GM23338 (cell line): ENCODE results near the gene PHRF1.

Source experiments
- CREB1 ChIP-seq: fragments of 250-450 bp; sonication (Bioruptor Pico); IDR thresholded peaks from 2 replicates; pipeline ENCODE4 v1.5.0; 2020; ENCODE audit warnings: low read depth, mild to moderate bottlenecking, moderate library complexity
- POLR2AphosphoS5 ChIP-seq: IDR thresholded peaks from 2 replicates; pipeline ENCODE4 v1.6.1; 2016; ENCODE audit warnings: antibody characterized with exemption, low read depth
- TF ChIP-seq, protein P1 (sequence below), 2 experiments: fragments of 200-600 bp in 1 of 2; sonication (generic) in 1 of 2; conservative IDR thresholded peaks; 2 replicates each; pipeline versions ENCODE4 v1.5.1 to v1.6.1; 2016 to 2017; ENCODE audit warnings: antibody characterized with exemption in 2 of 2, low read depth in 2 of 2, mild to moderate bottlenecking in 2 of 2, moderate library complexity in 1 of 2

DNA sequence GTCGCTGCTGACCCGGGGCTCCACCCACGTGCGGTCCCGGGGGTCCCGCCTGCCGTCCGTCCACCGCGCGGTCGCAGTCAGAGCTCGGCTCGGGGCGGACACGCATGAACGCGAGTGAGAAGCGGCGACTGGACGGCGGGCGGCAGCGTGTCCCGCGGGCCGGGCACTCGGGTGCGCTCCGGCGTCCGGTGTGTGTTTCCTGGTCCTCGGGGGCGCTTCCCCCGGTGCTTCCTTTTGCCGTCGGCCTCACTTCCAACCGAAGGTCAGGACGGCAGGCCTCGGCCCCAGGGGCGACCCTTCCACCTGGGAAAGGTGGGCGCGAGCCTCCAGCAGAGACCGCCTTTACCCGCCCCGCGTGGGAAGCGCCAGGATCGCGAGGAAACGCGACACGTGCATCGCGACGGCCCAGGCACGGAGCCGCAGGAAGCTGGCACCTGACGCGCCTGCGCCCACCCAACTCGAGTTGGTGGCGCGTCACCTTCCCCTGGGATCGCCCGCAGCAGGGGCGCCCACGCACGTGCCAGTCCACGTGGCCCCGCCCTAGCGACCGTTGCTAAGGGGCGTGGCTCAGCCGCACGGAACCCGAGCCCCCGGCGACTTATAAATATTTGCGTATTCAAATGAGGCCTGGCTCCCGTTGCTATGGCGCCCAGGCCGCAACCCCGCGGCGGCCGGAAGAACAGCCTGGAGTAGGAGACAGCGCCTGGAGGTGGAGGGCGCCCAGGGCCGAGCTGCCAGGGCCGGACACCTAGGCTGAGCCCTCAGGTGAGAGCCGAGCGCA, 39.2 kb upstream of the PHRF1 start, which contains the start of gene LRRC56:
- TF ChIP-seq POLR2AphosphoS5 (peak; percentile 28; the same call in 1 of the 2 replicates), CREB1 (CRISPR knock-in tag) (0 out of 2 replicates have a peak, but pooled peaks have one; percentile 5)
- TF ChIP-seq, protein P1, sequence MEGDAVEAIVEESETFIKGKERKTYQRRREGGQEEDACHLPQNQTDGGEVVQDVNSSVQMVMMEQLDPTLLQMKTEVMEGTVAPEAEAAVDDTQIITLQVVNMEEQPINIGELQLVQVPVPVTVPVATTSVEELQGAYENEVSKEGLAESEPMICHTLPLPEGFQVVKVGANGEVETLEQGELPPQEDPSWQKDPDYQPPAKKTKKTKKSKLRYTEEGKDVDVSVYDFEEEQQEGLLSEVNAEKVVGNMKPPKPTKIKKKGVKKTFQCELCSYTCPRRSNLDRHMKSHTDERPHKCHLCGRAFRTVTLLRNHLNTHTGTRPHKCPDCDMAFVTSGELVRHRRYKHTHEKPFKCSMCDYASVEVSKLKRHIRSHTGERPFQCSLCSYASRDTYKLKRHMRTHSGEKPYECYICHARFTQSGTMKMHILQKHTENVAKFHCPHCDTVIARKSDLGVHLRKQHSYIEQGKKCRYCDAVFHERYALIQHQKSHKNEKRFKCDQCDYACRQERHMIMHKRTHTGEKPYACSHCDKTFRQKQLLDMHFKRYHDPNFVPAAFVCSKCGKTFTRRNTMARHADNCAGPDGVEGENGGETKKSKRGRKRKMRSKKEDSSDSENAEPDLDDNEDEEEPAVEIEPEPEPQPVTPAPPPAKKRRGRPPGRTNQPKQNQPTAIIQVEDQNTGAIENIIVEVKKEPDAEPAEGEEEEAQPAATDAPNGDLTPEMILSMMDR (conservative IDR thresholded peaks at IDR 0.05; ENCODE audit: low read depth in 2 of 2): 0 out of 4 replicates have a peak, but pooled peaks of 1 of the 2 experiments have one; percentile 2
